ENCODE data around the gene MAP4K2. TPM values are rescaled to one million over a fixed set of nuclear protein-coding genes. Genes with fewer than 3 reads are reported as not detected.

MAP4K2 gene
- total RNA-seq (2021): 21.6 and 24.7 TPM in 2 replicates
- long read RNA-seq, full-length matches to known transcripts: 87 of 123 reads
- long read RNA-seq, partial matches to known transcripts: 20 of 123 reads
- long read RNA-seq, other reads (novel, unspliced or antisense): 16 of 123 reads

- Histone ChIP-seq H3K27ac (ENCODE audit: insufficient read length, low read depth, low read length) (no peak within 1 kb of the TSS), H2BK5ac (ENCODE audit: insufficient read length, low read length) (no peak within 1 kb of the TSS), H3K23ac (ENCODE audit: insufficient read length, low read depth, low read length) (no peak within 1 kb of the TSS), H4K91ac (ENCODE audit: insufficient read length, low read depth, low read length) (no peak within 1 kb of the TSS), H4K20me1 (ENCODE audit: control insufficient read depth, insufficient read depth, insufficient read length) (no peaks in the 10 kb centered on the region), H2BK20ac (ENCODE audit: low read depth, low read length, poor library complexity, severe bottlenecking) (no peak within 1 kb of the TSS), H3K18ac (ENCODE audit: insufficient read length, low read depth, low read length) (peak within 1 kb of the TSS; percentile 32), H3K23me2 (ENCODE audit: insufficient read length, low read depth, low read length, poor library complexity, severe bottlenecking) (peaks cover 8% of the 10 kb centered on the region), H3K4ac (ENCODE audit: low read depth, low read length) (no peak within 1 kb of the TSS), H3K4me1 (ENCODE audit: insufficient read depth, low read length) (no peaks in the 10 kb centered on the region), H3K4me2 (ENCODE audit: insufficient read depth, insufficient read length, low read length) (peak within 1 kb of the TSS; percentile 71), H4K8ac (replicated peaks; ENCODE audit: insufficient read length, low read depth, low read length) (no peak within 1 kb of the TSS), H3K79me2 (ENCODE audit: insufficient read depth, low read length) (no peaks in the 10 kb centered on the region), H3K79me1 (ENCODE audit: insufficient read depth, low read depth, low read length, poor library complexity, severe bottlenecking) (no peaks in the 10 kb centered on the region), H3K14ac (ENCODE audit: insufficient read depth, low read length) (no peak within 1 kb of the TSS), H3T11ph (ENCODE audit: low read length) (no peak within 1 kb of the TSS), H3K27me3 (ENCODE audit: insufficient read depth, low read length) (no peaks in the 10 kb centered on the region), H2AFZ (ENCODE audit: low read length) (no peak within 1 kb of the TSS), H2AK5ac (ENCODE audit: insufficient read length, low read length) (no peak within 1 kb of the TSS), H3K9ac (ENCODE audit: extremely low read depth, insufficient read length, low read length) (peak within 1 kb of the TSS; percentile 8), H2BK15ac (ENCODE audit: low read depth, low read length) (no peak within 1 kb of the TSS), H3K56ac (ENCODE audit: insufficient read length, low read depth, low read length) (no peak within 1 kb of the TSS), H2BK12ac (ENCODE audit: insufficient read length, low read depth, low read length) (no peak within 1 kb of the TSS), H3K9me3 (ENCODE audit: control insufficient read depth, low read depth, low read length) (no peaks in the 10 kb centered on the region), H4K5ac (ENCODE audit: insufficient read length, low read depth, low read length) (no peak within 1 kb of the TSS), H2BK120ac (ENCODE audit: low read depth, low read length, poor library complexity, severe bottlenecking) (no peak within 1 kb of the TSS)
- peaks cover 6 to 41% (median 31%) of the 10 kb centered on the region in 3 experiments; a peak in 6 of 7 replicates for H3K36me3 Mint-ChIP-seq (ENCODE audit: insufficient read depth in 1 of 3, low read depth in 3 of 3)
- H3K4me3 Mint-ChIP-seq: peak within 1 kb of the TSS; percentile 83 to 90
- H3K4me1 Mint-ChIP-seq: peaks cover 11 to 14% of the 10 kb centered on the region in 2 experiments
- DNase-seq: peak; percentile 90
- TF ChIP-seq CTCF (conservative IDR thresholded peaks at IDR 0.05): peak; percentile 42; the same call in 2 of the 3 replicates
- no CpG with 5 or more reads among the region's 58 CpGs for WGBS (ENCODE audit: extremely low coverage, insufficient read length, low lambda C conversion rate)
- H3K9me3 Mint-ChIP-seq: no peaks in the 10 kb centered on the region
- H3K27ac Mint-ChIP-seq: peak within 1 kb of the TSS; percentile 91 to 99 (median 93)
- H3K27me3 Mint-ChIP-seq (ENCODE audit: low read depth): no peaks in the 10 kb centered on the region
Measured at GRCh38 chr11:64803158-64803845, at the start of gene MAP4K2. Gene MAP4K2 (minus strand): TSS chr11:64803214. CDS start chr11:64803149, 65 bp downstream.

Data from H9 (cell line).